ENCODE data around the gene GNPTG. TPM values are rescaled to one million over a fixed set of nuclear protein-coding genes. Genes with fewer than 3 reads are reported as not detected.

Gene GNPTG
- total and polyA plus RNA-seq, 9 of the 15 experiments (the other 6 are each of a cell fraction or from before 2014, with no cell fraction given): 0.69 to 33.3 (median 13.6) TPM

- TF ChIP-seq KAT8 (IDR thresholded peaks at IDR 0.05; ENCODE audit: low read depth): no peak
Measured at GRCh38 chr16:1343428-1344242, 8.1 kb upstream of the GNPTG start (continued).

DNA sequence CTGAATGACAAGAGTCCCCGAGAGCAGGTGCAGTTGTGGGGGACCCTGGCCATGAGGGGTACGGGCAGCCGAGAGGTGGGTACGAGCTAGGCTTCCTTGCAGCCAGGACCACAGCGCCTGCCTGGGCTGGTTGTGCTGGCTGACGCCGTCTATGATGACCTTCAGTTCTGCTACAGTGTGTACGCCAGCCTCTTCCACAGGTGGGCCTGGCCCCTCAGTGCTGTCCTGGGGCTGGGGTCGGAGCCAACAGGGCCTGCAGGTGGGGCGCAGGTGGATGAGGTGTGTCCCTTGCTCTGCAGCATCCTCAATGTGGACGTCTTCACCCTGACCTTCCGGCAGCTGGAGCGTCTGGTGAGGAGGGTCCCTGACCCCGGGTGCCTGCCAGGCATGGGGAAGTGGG lies 7.2 kb upstream of the GNPTG start:
- FAIRE-seq (no peak), DNase-seq (ENCODE audit: extremely low read depth in 1 of 4, low spot score in 3 of 4) (no peak), ATAC-seq (no peak)
- H3K9me1 ChIP-seq (ENCODE audit: control insufficient read depth, insufficient read depth, low read length): no peaks in the 10 kb centered on the region
- no peaks in the 10 kb centered on the region for H3K9me3 ChIP-seq (replicated peaks; ENCODE audit: control insufficient read depth, insufficient read depth, low read depth, low read length)
- ChIA-PET CTCF (ENCODE audit: low intra/inter-chr PET ratio) (no interaction called here), POLR2A (interaction anchor here (0.5 to 1.6 kb wide), 3 partner anchors 13 to 64 kb away, joined by 3 to 5 read pairs (median 3); no protein-coding TSS in a partner anchor)
- no peaks in the 10 kb centered on the region for H3K79me2 ChIP-seq (ENCODE audit: control insufficient read depth, insufficient read depth, low read length)
- H3K9ac ChIP-seq (ENCODE audit: insufficient read depth in 1 of 2, low read depth in 2 of 2, low read length in 2 of 2): peak overlapping the region in 1 of 2 experiments; percentile 76; a peak in 1 of 4 replicates
- intact Hi-C loops (cut with micrococcal nuclease): loop anchor here (10.0 kb wide), 1 partner anchor 50 kb away; no protein-coding TSS in a partner anchor
- no peak overlapping the region for H3K4me3 ChIP-seq
- no peak overlapping the region for H3K27ac ChIP-seq (ENCODE audit: extremely low read depth, low read depth, low read length)
- no peak overlapping the region for H3K4me2 ChIP-seq (ENCODE audit: insufficient read depth, low read length)
- H2AFZ ChIP-seq (ENCODE audit: low read depth, low read length): no peak overlapping the region
- in situ Hi-C loops (cut with MboI): no loop called here
- H4K20me1 ChIP-seq (replicated peaks; ENCODE audit: control insufficient read depth, insufficient read depth, low read length): peaks cover 14% of the 10 kb centered on the region
- TF ChIP-seq AFF1 (IDR thresholded peaks at IDR 0.05; ENCODE audit: low read depth in 1 of 2, partially characterized antibody in 2 of 2) (no peak), RNF219 (CRISPR knock-in tag; IDR thresholded peaks at IDR 0.05) (no peak), ZEB2 (IDR thresholded peaks at IDR 0.05) (no peak), CREM (IDR thresholded peaks at IDR 0.05; ENCODE audit: low read depth) (no peak)
- no peaks in the 10 kb centered on the region for H3K27me3 ChIP-seq (ENCODE audit: control insufficient read depth in 2 of 2, insufficient read depth in 2 of 2, low read length in 2 of 2)
- H3K4me1 ChIP-seq (replicated peaks in 1 of 2; ENCODE audit: control insufficient read depth in 2 of 2, insufficient read depth in 2 of 2, low read length in 2 of 2): peaks cover 6 to 90% of the 10 kb centered on the region in 2 experiments
- peaks cover 14% of the 10 kb centered on the region; the same call in 1 of the 3 replicates for H3K36me3 ChIP-seq (ENCODE audit: control insufficient read depth, insufficient read depth, low read length)
- no TSS peak for BruUV-seq (replicated peaks)
- WGBS (ENCODE audit: insufficient coverage, low coverage, missing lambda C conversion rate): 61% methylated on average over 13 of the region's 14 CpGs
